GM23248 (cell line): ENCODE data around the gene GFI1B.

Experiments used
- EZH2 ChIP-seq: fragments of 200-600 bp; sonication (generic); IDR thresholded peaks from 2 replicates; pipeline ENCODE4 v1.6.1; 2018; ENCODE audit warnings: antibody characterized with exemption, mild to moderate bottlenecking; ENCODE audit not compliant: insufficient read depth, poor library complexity, severe bottlenecking
- EZH2phosphoT487 ChIP-seq: fragments of 200-600 bp; sonication (generic); IDR thresholded peaks from 2 replicates; pipeline ENCODE4 v1.6.1; 2018; ENCODE audit warnings: antibody characterized with exemption, moderate library complexity, mild to moderate bottlenecking, low read depth; ENCODE audit not compliant: insufficient read depth

DNA sequence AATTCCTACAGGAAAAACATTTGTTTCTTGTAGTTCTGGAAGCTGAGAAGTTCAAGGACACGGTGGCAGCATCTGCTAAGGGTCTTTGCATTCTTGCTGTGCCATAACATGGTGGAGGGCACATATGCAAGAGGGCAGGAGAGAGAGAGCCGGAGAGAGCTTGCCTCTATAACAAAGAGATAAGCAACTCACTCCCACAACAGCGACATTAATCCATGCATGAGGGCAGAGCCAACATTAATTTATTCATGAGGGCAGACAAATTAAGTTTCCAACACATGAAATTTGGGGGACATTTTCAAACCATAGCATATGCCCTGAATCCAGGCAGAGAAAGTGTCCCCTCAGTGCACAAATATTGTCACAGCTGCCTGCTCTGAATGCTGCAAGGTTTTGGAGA is 47.9 kb downstream of the GFI1B start:
- TF ChIP-seq EZH2phosphoT487 = no peak
- TF ChIP-seq EZH2 = no peak
